ENCODE results near the gene MRPS9.

GRCh38 chr2:105143467-105144151 is 105.7 kb downstream of the MRPS9 start:
- TF ChIP-seq CTCF (IDR thresholded peaks at IDR 0.05): no peak
- TF ChIP-seq POLR2A (IDR thresholded peaks at IDR 0.05): no peak
